ENCODE data around the gene FNDC3A. TPM values are rescaled to one million over a fixed set of nuclear protein-coding genes. Genes with fewer than 3 reads are reported as not detected.

The FNDC3A gene
- total RNA-seq, 1 experiment from 2014 or later = 51.3 TPM

GRCh38 chr13:49246850-49247642 is 271.3 kb downstream of the FNDC3A start:
- no peak for DNase-seq (ENCODE audit: low read depth in 1 of 2, low spot score in 2 of 2)
- Histone ChIP-seq H3K27me3 (replicated peaks) (no peaks in the 10 kb centered on the region), H3K36me3 (peaks cover 13% of the 10 kb centered on the region; the same call in 1 of the 2 replicates), H3K27ac (peak overlapping the region; percentile 62; the same call in 1 of the 2 replicates), H3K9me3 (replicated peaks) (no peaks in the 10 kb centered on the region), H3K4me3 (peak overlapping the region; percentile 70), H3K4me1 (replicated peaks) (peaks cover 6% of the 10 kb centered on the region)

- DNase-seq (ENCODE audit: low read depth in 1 of 2, low spot score in 2 of 2) = peak; percentile 86 to 96
- H3K4me1 ChIP-seq (replicated peaks) = peaks cover 7% of the 10 kb centered on the region
- H3K4me3 ChIP-seq = peak within 1 kb of the TSS; percentile 70
- no peaks in the 10 kb centered on the region for H3K27me3 ChIP-seq (replicated peaks)
- H3K36me3 ChIP-seq = peaks cover 13% of the 10 kb centered on the region; the same call in 1 of the 2 replicates
- no peaks in the 10 kb centered on the region for H3K9me3 ChIP-seq (replicated peaks)
- H3K27ac ChIP-seq = peak within 1 kb of the TSS; percentile 62
Measured at GRCh38 chr13:49247643-49248621, 272.2 kb downstream of the FNDC3A start, which contains the start of gene CDADC1. Gene CDADC1 (plus strand): TSS chr13:49247925. CDS start chr13:49248038, 113 bp downstream.

- Histone ChIP-seq H3K27me3 (replicated peaks) (no peaks in the 10 kb centered on the region), H3K27ac (peak overlapping the region; percentile 62), H3K4me3 (peak overlapping the region; percentile 70), H3K4me1 (replicated peaks) (peaks cover 7% of the 10 kb centered on the region), H3K36me3 (peaks cover 13% of the 10 kb centered on the region; the same call in 1 of the 2 replicates), H3K9me3 (replicated peaks) (no peaks in the 10 kb centered on the region)
- DNase-seq (ENCODE audit: low read depth in 1 of 2, low spot score in 2 of 2) = no peak
Measured at GRCh38 chr13:49248622-49249002, 272.9 kb downstream of the FNDC3A start.

- H3K27me3 ChIP-seq (replicated peaks) = no peaks in the 10 kb centered on the region
- no peaks in the 10 kb centered on the region for H3K9me3 ChIP-seq (replicated peaks)
- H3K4me3 ChIP-seq = no peak overlapping the region
- no peak for DNase-seq (ENCODE audit: low read depth in 1 of 2, low spot score in 2 of 2)
- H3K36me3 ChIP-seq = peaks cover 26% of the 10 kb centered on the region
- peak overlapping the region; percentile 1; the same call in 1 of the 2 replicates for H3K27ac ChIP-seq
- peaks cover 7% of the 10 kb centered on the region for H3K4me1 ChIP-seq (replicated peaks)
Measured at GRCh38 chr13:49251326-49251725, 275.6 kb downstream of the FNDC3A start.

GRCh38 chr13:49253310-49253709 is 277.6 kb downstream of the FNDC3A start:
- H3K4me3 ChIP-seq = no peak overlapping the region
- peaks cover 18% of the 10 kb centered on the region for H3K4me1 ChIP-seq (replicated peaks)
- peaks cover 28% of the 10 kb centered on the region for H3K36me3 ChIP-seq
- H3K9me3 ChIP-seq (replicated peaks) = no peaks in the 10 kb centered on the region
- no peak overlapping the region for H3K27ac ChIP-seq
- no peak for DNase-seq (ENCODE audit: low read depth in 1 of 2, low spot score in 2 of 2)
- H3K27me3 ChIP-seq (replicated peaks) = no peaks in the 10 kb centered on the region

- Histone ChIP-seq H3K27ac (no peak overlapping the region), H3K27me3 (replicated peaks) (no peaks in the 10 kb centered on the region), H3K4me1 (replicated peaks) (peaks cover 18% of the 10 kb centered on the region), H3K36me3 (peaks cover 28% of the 10 kb centered on the region), H3K9me3 (replicated peaks) (no peaks in the 10 kb centered on the region), H3K4me3 (no peak overlapping the region)
- DNase-seq (ENCODE audit: low read depth in 1 of 2, low spot score in 2 of 2) = no peak
Measured at GRCh38 chr13:49254007-49254406, 278.3 kb downstream of the FNDC3A start.

GRCh38 chr13:49256841-49257240 is 281.1 kb downstream of the FNDC3A start:
- DNase-seq (ENCODE audit: low read depth in 1 of 2, low spot score in 2 of 2) = no peak

GRCh38 chr13:49258089-49258796 is 282.5 kb downstream of the FNDC3A start:
- peak overlapping the region; percentile 15 for H3K4me3 ChIP-seq
- no peaks in the 10 kb centered on the region for H3K9me3 ChIP-seq (replicated peaks)
- peak overlapping the region; percentile 10; the same call in 1 of the 2 replicates for H3K27ac ChIP-seq
- peaks cover 37% of the 10 kb centered on the region for H3K36me3 ChIP-seq
- no peaks in the 10 kb centered on the region for H3K27me3 ChIP-seq (replicated peaks)
- DNase-seq (ENCODE audit: low read depth in 1 of 2, low spot score in 2 of 2) = no peak
- peaks cover 11% of the 10 kb centered on the region; the same call in 1 of the 2 replicates for H3K4me1 ChIP-seq (replicated peaks)

More at GRCh38 chr13:49256841-49257240, 281.1 kb downstream of the FNDC3A start:
- no peak overlapping the region for H3K4me3 ChIP-seq
- H3K4me1 ChIP-seq (replicated peaks) = peaks cover 15% of the 10 kb centered on the region
- 0 out of 2 replicates have a peak overlapping the region, but pooled peaks have one; percentile 13 for H3K27ac ChIP-seq
- no peaks in the 10 kb centered on the region for H3K9me3 ChIP-seq (replicated peaks)
- no peaks in the 10 kb centered on the region for H3K27me3 ChIP-seq (replicated peaks)
- H3K36me3 ChIP-seq = peaks cover 37% of the 10 kb centered on the region

Other genes starting within 250 kb of the FNDC3A start
- not detected in 2 replicates for gene MLNR, start 244.4 kb downstream of the FNDC3A start, total RNA-seq (2014; rRNA removed; shearing (Covaris generic))